Neuronal stem cell (in vitro differentiated cells): ENCODE data around the gene LMF2.

ENCODE experiments used
- DNase-seq: peaks from one replicate; pipeline ENCODE4 v3.0.0-alpha.2; 2013; ENCODE audit warnings: low spot score
- H2AFZ ChIP-seq: one replicate; pipeline ENCODE4 v1.6.1; 2013; ENCODE audit warnings: mild to moderate bottlenecking, low read length, inconsistent platforms
- H2AK5ac ChIP-seq: 2 replicates; pipeline ENCODE4 v1.6.1; 2013; ENCODE audit warnings: low read depth, mild to moderate bottlenecking, inconsistent platforms, low read length, moderate library complexity, mixed read lengths
- H2BK120ac ChIP-seq: 2 replicates; pipeline ENCODE4 v1.6.1; 2013; ENCODE audit warnings: low read depth, mild to moderate bottlenecking, inconsistent platforms, low read length, moderate library complexity, mixed read lengths
- H2BK12ac ChIP-seq: one replicate; pipeline ENCODE4 v1.6.1; 2013; ENCODE audit warnings: low read length, inconsistent platforms
- H2BK15ac ChIP-seq: 2 replicates; pipeline ENCODE4 v1.6.1; 2013; ENCODE audit warnings: mild to moderate bottlenecking, low read length, inconsistent platforms, mixed read lengths
- H2BK5ac ChIP-seq: one replicate; pipeline ENCODE4 v1.6.1; 2013; ENCODE audit warnings: inconsistent platforms, mild to moderate bottlenecking, low read length, moderate library complexity
- H3K14ac ChIP-seq: one replicate; pipeline ENCODE4 v1.6.1; 2013; ENCODE audit warnings: low read length, inconsistent platforms
- H3K18ac ChIP-seq: 2 replicates; pipeline ENCODE4 v1.6.1; 2013; ENCODE audit warnings: low read length, inconsistent platforms
- H3K23ac ChIP-seq: 2 replicates; pipeline ENCODE4 v1.6.1; 2013; ENCODE audit warnings: low read depth, mild to moderate bottlenecking, mixed read lengths, low read length, inconsistent platforms; ENCODE audit not compliant: poor library complexity
- H3K27ac ChIP-seq: replicated peaks from 3 replicates; pipeline ENCODE4 v1.5.1; 2013; ENCODE audit warnings: low read length, inconsistent platforms
- H3K27me3 ChIP-seq, 3 experiments: 2 replicates each; pipeline ENCODE4 v1.6.1; 2013; ENCODE audit warnings: low read length in 3 of 3, mild to moderate bottlenecking in 2 of 3, inconsistent platforms in 1 of 3, low read depth in 1 of 3, mixed read lengths in 1 of 3, moderate library complexity in 1 of 3; ENCODE audit not compliant: control insufficient read depth in 3 of 3, insufficient read depth in 3 of 3
- H3K36me3 ChIP-seq, 2 donors: replicated peaks in 1 of 2; 2 replicates each; pipeline ENCODE4 v1.6.1; 2013; ENCODE audit warnings: low read length in 2 of 2; ENCODE audit not compliant: control insufficient read depth in 2 of 2, insufficient read depth in 2 of 2
- H3K4ac ChIP-seq: 2 replicates; pipeline ENCODE4 v1.6.1; 2013; ENCODE audit warnings: inconsistent platforms, mild to moderate bottlenecking, low read length, moderate library complexity
- H3K4me1 ChIP-seq, 2 donors: 1 replicate in 1 of 2; 2 replicates in 1 of 2; pipeline ENCODE4 v1.6.1; 2013; ENCODE audit warnings: low read length in 2 of 2, low read depth in 1 of 2; ENCODE audit not compliant: control insufficient read depth in 2 of 2, insufficient read depth in 1 of 2
- H3K4me2 ChIP-seq: one replicate; pipeline ENCODE4 v1.6.1; 2013; ENCODE audit warnings: mild to moderate bottlenecking, low read length, inconsistent platforms; ENCODE audit not compliant: insufficient read depth, poor library complexity, severe bottlenecking
- H3K4me3 ChIP-seq, 2 donors: 2 replicates each; pipeline ENCODE4 v1.5.1; 2013; ENCODE audit warnings: low read length in 2 of 2, mild to moderate bottlenecking in 2 of 2, inconsistent platforms in 1 of 2, moderate library complexity in 1 of 2
- H3K79me1 ChIP-seq: one replicate; pipeline ENCODE4 v1.6.1; 2013; ENCODE audit warnings: low read depth, mild to moderate bottlenecking, inconsistent platforms, low read length, moderate library complexity
- H3K9ac ChIP-seq: one replicate; pipeline ENCODE4 v1.6.1; 2013; ENCODE audit warnings: mild to moderate bottlenecking, low read depth, low read length, inconsistent platforms; ENCODE audit not compliant: poor library complexity
- H3K9me3 ChIP-seq, 2 donors: replicated peaks in 1 of 2; 2 replicates each; pipeline versions ENCODE3 to v1.6.1; 2013; ENCODE audit warnings: low read length in 2 of 2, mild to moderate bottlenecking in 2 of 2, inconsistent platforms in 1 of 2, low read depth in 1 of 2, mixed read lengths in 1 of 2, moderate library complexity in 1 of 2; ENCODE audit not compliant: control insufficient read depth in 2 of 2, insufficient read depth in 1 of 2
- H4K8ac ChIP-seq: one replicate; pipeline ENCODE4 v1.6.1; 2013; ENCODE audit warnings: low read depth, mild to moderate bottlenecking, inconsistent platforms, low read length, moderate library complexity
- H4K91ac ChIP-seq: one replicate; pipeline ENCODE4 v1.6.1; 2013; ENCODE audit warnings: low read length, low read depth, mild to moderate bottlenecking, inconsistent platforms; ENCODE audit not compliant: poor library complexity
- WGBS, 2 donors: extraction: QIAGEN DNeasy Blood & Tissue Kit; methylation state at CpG; one replicate each; pipeline ENCODE4 v1.1.7; 2013; ENCODE audit warnings: missing lambda C conversion rate in 2 of 2, mixed read lengths in 1 of 2; ENCODE audit not compliant: insufficient read length in 2 of 2, insufficient replicate concordance in 1 of 2; ENCODE audit errors: extremely low coverage in 2 of 2; 5-methylcytosine and 5-hydroxymethylcytosine counted together

Gene LMF2

GRCh38 chr22:50488886-50489285 lies 18.6 kb downstream of the LMF2 start:
- no CpG with 5 or more reads among the region's 19 CpGs for WGBS, 2 donors
- Histone ChIP-seq H2AK5ac (peak overlapping the region; percentile 94), H2BK12ac (no peak overlapping the region), H3K27me3 (peaks cover 0 to 36% (median 0%) of the 10 kb centered on the region in 3 experiments), H3K36me3 (no peaks in the 10 kb centered on the region), H3K18ac (no peak overlapping the region), H3K4me3 (no peak overlapping the region), H3K4ac (no peak overlapping the region), H2BK15ac (no peak overlapping the region), H3K27ac (no peak overlapping the region), H3K14ac (peak overlapping the region; percentile 8), H2BK5ac (no peak overlapping the region), H4K8ac (no peak overlapping the region), H3K9ac (peak overlapping the region; percentile 21), H4K91ac (no peak overlapping the region), H3K4me2 (no peak overlapping the region), H3K79me1 (no peaks in the 10 kb centered on the region), H3K23ac (peak overlapping the region; percentile 65), H2AFZ (no peak overlapping the region), H2BK120ac (no peak overlapping the region), H3K9me3 (no peaks in the 10 kb centered on the region), H3K4me1 (no peaks in the 10 kb centered on the region)
- DNase-seq, result no peak

DNA sequence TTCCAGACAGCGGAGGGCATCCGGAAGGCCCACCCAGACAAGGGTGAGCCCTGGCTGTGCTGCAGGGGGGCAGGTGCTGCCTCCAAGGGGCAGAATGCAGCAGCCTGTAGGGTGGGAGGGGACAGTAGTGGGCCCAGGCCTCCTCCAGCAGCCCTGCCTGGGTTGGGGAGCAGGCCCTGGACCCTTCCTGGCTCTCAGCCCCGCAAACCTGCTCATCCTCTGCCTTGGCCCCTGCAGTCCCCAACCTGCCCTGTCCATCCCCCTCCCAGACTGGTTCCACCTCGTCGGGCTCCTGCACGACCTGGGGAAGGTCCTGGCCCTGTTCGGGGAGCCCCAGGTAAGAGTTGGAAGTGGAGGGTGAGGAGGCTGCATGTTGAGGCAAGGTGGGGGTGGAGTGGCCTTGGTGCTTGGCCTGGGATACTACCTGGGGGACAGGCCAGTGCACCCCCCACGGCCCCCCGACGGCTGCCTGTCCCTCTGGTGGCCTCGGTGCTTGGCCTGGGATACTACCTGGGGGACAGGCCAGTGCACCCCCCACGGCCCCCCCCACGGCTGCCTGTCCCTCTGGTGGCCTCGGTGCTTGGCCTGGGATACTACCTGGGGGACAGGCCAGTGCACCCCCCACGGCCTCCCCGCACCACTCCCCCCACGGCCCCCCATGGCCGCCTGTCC lies 19.4 kb downstream of the LMF2 start:
- Histone ChIP-seq H3K9ac (no peak overlapping the region), H2AFZ (peak overlapping the region; percentile 40), H2BK15ac (no peak overlapping the region), H4K91ac (no peak overlapping the region), H3K27ac (no peak overlapping the region), H2BK120ac (no peak overlapping the region), H3K18ac (no peak overlapping the region), H2BK12ac (no peak overlapping the region), H3K23ac (no peak overlapping the region), H3K14ac (peak overlapping the region; percentile 38), H3K4me3 (no peak overlapping the region), H3K4me1 (no peaks in the 10 kb centered on the region), H2BK5ac (no peak overlapping the region), H3K4me2 (no peak overlapping the region), H3K9me3 (no peaks in the 10 kb centered on the region), H3K4ac (no peak overlapping the region), H4K8ac (no peak overlapping the region), H2AK5ac (peak overlapping the region; percentile 86), H3K36me3 (no peaks in the 10 kb centered on the region), H3K27me3 (peaks cover 0 to 42% (median 0%) of the 10 kb centered on the region in 3 experiments), H3K79me1 (peaks cover 2% of the 10 kb centered on the region)
- no peak for DNase-seq
- WGBS, 2 donors, result no CpG with 5 or more reads among the region's 18 CpGs

GRCh38 chr22:50487290-50488005 lies 20.1 kb downstream of the LMF2 start:
- peak overlapping the region; percentile 5 for H3K23ac ChIP-seq
- WGBS, 2 donors, result no CpG with 5 or more reads among the region's 23 CpGs
- H3K18ac ChIP-seq, result peak overlapping the region; percentile 31
- peak overlapping the region in 1 of 2 donors; percentile 47 for H3K4me3 ChIP-seq
- no peaks in the 10 kb centered on the region for H3K9me3 ChIP-seq
- H2BK12ac ChIP-seq, result no peak overlapping the region
- no peak overlapping the region for H3K4ac ChIP-seq
- peak overlapping the region; percentile 40 for H2AFZ ChIP-seq
- no peak overlapping the region for H4K91ac ChIP-seq
- H3K14ac ChIP-seq, result peak overlapping the region; percentile 23
- H3K36me3 ChIP-seq, result no peaks in the 10 kb centered on the region
- H3K4me1 ChIP-seq, result no peaks in the 10 kb centered on the region
- H4K8ac ChIP-seq, result no peak overlapping the region
- peaks cover 4% of the 10 kb centered on the region for H3K79me1 ChIP-seq
- peak overlapping the region; percentile 64 for H2BK15ac ChIP-seq
- H3K4me2 ChIP-seq, result no peak overlapping the region
- no peak for DNase-seq
- peak overlapping the region; percentile 53 for H3K9ac ChIP-seq
- H2BK120ac ChIP-seq, result no peak overlapping the region
- H2AK5ac ChIP-seq, result peak overlapping the region; percentile 86
- no peak overlapping the region for H3K27ac ChIP-seq
- H3K27me3 ChIP-seq, result peaks cover 0 to 49% (median 0%) of the 10 kb centered on the region in 3 experiments
- no peak overlapping the region for H2BK5ac ChIP-seq

DNA sequence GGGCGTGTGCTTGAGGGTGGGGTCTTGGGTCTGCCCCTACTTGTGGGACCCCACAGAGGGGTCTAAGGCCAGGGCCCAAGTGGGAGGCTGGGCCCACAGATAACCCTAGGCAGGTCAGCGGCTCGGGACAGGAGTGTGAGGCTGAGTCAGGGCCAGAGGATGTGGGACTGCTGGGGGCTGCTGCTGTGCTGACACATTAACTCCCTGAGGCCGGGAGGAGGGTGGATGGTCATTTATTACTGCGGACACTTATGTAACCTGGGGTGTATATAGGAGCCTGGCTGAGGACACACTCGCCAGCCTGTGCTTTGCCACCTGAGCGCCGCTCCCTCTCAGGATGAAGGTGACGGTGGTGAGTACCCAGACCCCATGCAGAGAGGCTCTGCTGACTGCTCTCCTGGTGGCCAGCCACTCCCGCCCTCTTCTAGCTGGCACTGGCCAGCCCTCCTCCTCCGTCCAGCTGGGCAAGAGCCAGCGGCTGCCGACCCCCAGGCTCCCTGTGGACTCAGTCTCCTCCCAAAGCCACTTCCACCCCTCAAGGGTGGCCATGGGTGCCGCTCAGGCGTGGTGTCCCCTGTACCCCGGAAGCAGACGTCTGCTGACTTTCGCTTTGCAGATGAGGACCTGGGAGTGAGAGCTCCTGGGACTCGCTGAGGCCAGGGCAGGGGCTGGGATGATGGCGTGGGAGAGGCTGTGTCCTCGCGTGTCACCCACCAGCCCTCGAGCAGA lies 20.8 kb downstream of the LMF2 start, which contains the start of gene MIOX:
TSS of gene MIOX (plus strand) at position 299 of the 729 bp plus-strand sequence. CDS start at position 338, 39 bp downstream.
- H3K36me3 ChIP-seq, result no peaks in the 10 kb centered on the region
- peak within 1 kb of the TSS; percentile 64 for H2BK15ac ChIP-seq
- H4K8ac ChIP-seq, result no peak within 1 kb of the TSS
- no peak within 1 kb of the TSS for H3K4me2 ChIP-seq
- H3K4me3 ChIP-seq, result peak within 1 kb of the TSS in 1 of 2 donors; percentile 47
- peaks cover 0 to 57% (median 0%) of the 10 kb centered on the region in 3 experiments for H3K27me3 ChIP-seq
- no peak for DNase-seq
- WGBS, 2 donors, result no CpG with 5 or more reads among the region's 23 CpGs
- peak within 1 kb of the TSS; percentile 5 for H3K23ac ChIP-seq
- peaks cover 4% of the 10 kb centered on the region for H3K79me1 ChIP-seq
- H2BK12ac ChIP-seq, result no peak within 1 kb of the TSS
- peaks cover 0 to 2% of the 10 kb centered on the region in 2 donors for H3K4me1 ChIP-seq
- H3K18ac ChIP-seq, result peak within 1 kb of the TSS; percentile 53
- peak within 1 kb of the TSS; percentile 86 for H2AK5ac ChIP-seq
- peak within 1 kb of the TSS; percentile 53 for H3K9ac ChIP-seq
- H3K4ac ChIP-seq, result no peak within 1 kb of the TSS
- H2BK120ac ChIP-seq, result no peak within 1 kb of the TSS
- no peak within 1 kb of the TSS for H3K27ac ChIP-seq
- no peak within 1 kb of the TSS for H4K91ac ChIP-seq
- no peaks in the 10 kb centered on the region for H3K9me3 ChIP-seq
- H3K14ac ChIP-seq, result peak within 1 kb of the TSS; percentile 23
- H2AFZ ChIP-seq, result peak within 1 kb of the TSS; percentile 40
- H2BK5ac ChIP-seq, result no peak within 1 kb of the TSS
